Measurements from ENCODE around the gene GRID2. TPM values are rescaled to one million over a fixed set of nuclear protein-coding genes. Genes with fewer than 3 reads are reported as not detected.

The GRID2 gene
- total RNA-seq, 3 donors from 2014 or later, result 0.44 TPM; not detected in 2

DNA sequence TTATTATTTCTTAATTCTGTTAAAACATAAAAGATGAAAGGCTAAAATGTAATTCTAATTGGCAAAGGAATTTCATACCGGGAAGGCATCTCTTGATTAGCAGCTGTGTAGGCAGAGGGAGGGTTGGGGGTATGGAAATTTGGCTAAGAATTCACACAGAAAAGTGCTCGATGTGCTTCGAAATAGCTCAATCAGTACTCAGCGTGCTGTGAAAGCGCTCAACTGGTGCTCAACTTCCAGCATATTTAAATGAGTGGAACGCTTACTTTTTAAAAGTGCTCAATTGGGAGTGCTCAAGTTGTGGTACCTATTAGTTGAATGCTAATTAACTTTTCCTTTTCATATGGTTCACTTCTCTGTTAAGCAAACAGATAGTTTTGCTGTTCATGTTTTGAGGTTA lies 828.9 kb downstream of the GRID2 start:
- H3K36me3 ChIP-seq (ENCODE audit: low read depth), result no peaks in the 10 kb centered on the region
- no peaks in the 10 kb centered on the region for H3K9me3 ChIP-seq
- intact Hi-C loops (cut with DNase I, micrococcal nuclease), result no loop called here
- no peaks in the 10 kb centered on the region for H3K4me1 ChIP-seq (ENCODE audit: low read depth)
- TF ChIP-seq, protein P1, sequence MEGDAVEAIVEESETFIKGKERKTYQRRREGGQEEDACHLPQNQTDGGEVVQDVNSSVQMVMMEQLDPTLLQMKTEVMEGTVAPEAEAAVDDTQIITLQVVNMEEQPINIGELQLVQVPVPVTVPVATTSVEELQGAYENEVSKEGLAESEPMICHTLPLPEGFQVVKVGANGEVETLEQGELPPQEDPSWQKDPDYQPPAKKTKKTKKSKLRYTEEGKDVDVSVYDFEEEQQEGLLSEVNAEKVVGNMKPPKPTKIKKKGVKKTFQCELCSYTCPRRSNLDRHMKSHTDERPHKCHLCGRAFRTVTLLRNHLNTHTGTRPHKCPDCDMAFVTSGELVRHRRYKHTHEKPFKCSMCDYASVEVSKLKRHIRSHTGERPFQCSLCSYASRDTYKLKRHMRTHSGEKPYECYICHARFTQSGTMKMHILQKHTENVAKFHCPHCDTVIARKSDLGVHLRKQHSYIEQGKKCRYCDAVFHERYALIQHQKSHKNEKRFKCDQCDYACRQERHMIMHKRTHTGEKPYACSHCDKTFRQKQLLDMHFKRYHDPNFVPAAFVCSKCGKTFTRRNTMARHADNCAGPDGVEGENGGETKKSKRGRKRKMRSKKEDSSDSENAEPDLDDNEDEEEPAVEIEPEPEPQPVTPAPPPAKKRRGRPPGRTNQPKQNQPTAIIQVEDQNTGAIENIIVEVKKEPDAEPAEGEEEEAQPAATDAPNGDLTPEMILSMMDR (IDR thresholded peaks at IDR 0.05), result no peak
- ATAC-seq (no peak), DNase-seq (no peak)
- H3K4me3 ChIP-seq, result no peak overlapping the region

DNA sequence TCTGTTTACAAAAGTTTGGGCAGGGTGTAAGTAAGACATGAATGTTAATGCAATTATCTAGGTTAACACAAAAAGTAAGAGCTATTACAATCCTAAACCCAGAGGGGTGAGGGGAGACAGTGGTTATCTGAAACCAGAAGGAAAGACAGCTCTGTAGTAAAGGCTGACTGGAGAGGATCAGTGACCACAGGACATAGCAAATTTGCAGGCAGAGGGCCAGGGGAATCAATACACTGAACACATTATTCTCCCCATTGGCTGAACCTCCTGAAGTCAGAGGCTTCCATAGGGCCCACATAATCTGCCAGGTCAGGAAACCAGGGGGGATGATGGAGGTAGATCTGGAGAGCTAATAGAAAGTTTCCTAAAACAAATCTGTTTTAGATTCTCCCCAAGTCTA lies 835.4 kb downstream of the GRID2 start:
- intact Hi-C loops (cut with DNase I, micrococcal nuclease), result no loop called here
- Histone ChIP-seq H3K9me3 (no peaks in the 10 kb centered on the region), H3K4me3 (no peak overlapping the region), H3K36me3 (ENCODE audit: low read depth) (no peaks in the 10 kb centered on the region), H3K4me1 (ENCODE audit: low read depth) (no peaks in the 10 kb centered on the region)
- DNase-seq (no peak), ATAC-seq (no peak)
- TF ChIP-seq, protein P1 (IDR thresholded peaks at IDR 0.05), result no peak

DNA sequence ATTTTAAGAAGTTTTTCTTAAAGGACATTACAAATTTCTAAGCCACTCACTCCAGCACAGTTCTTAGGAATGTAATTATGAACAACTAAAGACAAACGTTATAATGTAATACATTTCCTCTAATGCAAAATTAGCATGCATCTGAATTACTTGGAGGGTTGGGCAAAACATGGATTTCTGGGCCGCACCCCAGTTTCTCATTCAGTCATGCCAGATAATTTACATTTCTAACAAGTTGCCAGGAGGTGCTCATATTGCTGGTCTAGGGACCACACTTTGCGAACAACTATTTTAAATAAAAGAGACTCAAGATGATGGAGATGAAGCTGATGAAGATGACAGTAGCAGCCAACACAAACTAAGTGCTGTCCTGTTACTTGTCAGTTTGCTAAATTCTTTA lies 840.1 kb downstream of the GRID2 start:
- intact Hi-C loops (cut with DNase I, micrococcal nuclease), result no loop called here

DNA sequence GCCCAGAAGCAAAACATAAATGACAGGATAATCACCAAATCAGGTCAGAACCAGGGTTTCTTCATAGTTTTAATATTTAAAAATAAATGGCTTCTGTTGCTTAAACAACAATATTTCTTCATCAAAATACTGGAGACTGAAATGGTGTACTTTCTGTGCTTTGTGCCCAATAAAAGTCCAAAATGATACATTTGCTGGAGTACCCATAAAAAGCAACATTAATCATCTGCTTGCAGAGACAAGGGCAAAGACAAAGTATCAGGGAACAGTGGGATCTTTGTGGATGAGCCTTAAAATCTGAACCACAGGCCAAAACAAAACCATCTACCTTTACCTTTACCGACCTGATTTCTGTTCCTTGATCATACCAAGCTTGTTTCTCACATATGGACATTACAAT lies 840.9 kb downstream of the GRID2 start:
- TF ChIP-seq, protein P1 (IDR thresholded peaks at IDR 0.05), result no peak
- intact Hi-C loops (cut with DNase I, micrococcal nuclease), result no loop called here
- Histone ChIP-seq H3K4me1 (ENCODE audit: low read depth) (no peaks in the 10 kb centered on the region), H3K36me3 (ENCODE audit: low read depth) (no peaks in the 10 kb centered on the region), H3K4me3 (no peak overlapping the region), H3K9me3 (no peaks in the 10 kb centered on the region)
- ATAC-seq (no peak), DNase-seq (no peak)

More for the DNA sequence above, 840.1 kb downstream of the GRID2 start:
- ATAC-seq, result no peak
- Histone ChIP-seq H3K4me1 (ENCODE audit: low read depth) (no peaks in the 10 kb centered on the region), H3K9me3 (no peaks in the 10 kb centered on the region), H3K4me3 (no peak overlapping the region), H3K36me3 (ENCODE audit: low read depth) (no peaks in the 10 kb centered on the region)
- TF ChIP-seq, protein P1 (IDR thresholded peaks at IDR 0.05), result no peak
- DNase-seq, result no peak

DNA sequence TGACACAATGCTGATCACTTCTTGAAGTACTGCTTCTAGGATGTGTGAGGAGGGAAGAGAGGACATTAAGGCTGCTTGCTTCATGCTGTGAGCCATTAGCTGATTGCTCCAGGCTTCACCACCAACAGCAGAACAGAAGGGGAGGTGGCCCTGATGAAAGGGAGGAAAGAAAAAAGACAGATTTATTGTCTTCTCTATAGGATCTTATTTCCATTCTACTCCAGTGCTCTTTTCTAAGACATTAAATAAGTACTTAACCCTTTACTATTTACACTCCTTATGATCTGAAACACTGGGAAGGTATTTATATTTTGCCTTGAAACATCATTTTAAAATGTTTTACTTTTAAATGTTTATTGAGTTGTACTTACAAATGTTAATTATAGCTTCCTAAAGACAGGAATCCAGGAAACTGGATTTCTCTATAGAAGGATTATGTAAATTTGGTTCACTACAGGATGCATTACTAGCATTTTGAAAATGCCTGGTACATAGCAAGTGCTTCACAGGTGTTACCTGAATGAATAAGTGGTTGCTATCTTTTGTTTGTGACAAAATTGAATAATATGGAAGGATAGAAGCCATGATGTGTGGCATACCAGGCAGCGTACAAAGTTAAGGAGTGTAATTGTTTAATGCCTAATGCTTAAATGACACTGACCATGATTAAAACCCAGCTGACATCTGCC lies 843.9 kb downstream of the GRID2 start:
- TF ChIP-seq, protein P1 (IDR thresholded peaks at IDR 0.05), result no peak
- no peak for ATAC-seq
- DNase-seq, result no peak
- intact Hi-C loops (cut with DNase I, micrococcal nuclease), result no loop called here
- H3K4me3 ChIP-seq, result no peak overlapping the region
- H3K4me1 ChIP-seq (ENCODE audit: low read depth), result no peaks in the 10 kb centered on the region
- no peaks in the 10 kb centered on the region for H3K9me3 ChIP-seq
- H3K36me3 ChIP-seq (ENCODE audit: low read depth), result no peaks in the 10 kb centered on the region

DNA sequence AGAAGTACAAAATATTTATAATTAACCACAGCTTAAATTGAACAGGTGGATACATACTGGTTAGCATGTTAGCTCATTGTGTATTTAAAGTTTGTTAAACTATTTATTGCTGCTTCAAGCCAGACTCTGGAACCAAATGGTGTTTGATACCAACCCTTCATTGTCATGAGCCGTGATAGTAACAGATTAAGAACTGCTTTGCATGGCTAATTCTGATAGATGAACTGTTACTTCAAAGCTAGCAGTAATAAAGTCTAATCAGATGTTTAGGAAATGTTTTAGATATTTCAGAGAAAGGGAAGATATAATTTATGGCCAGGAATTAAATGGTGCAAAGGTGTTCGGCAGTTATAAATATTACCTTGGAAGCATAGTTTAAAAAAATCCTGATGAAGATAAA lies 848.7 kb downstream of the GRID2 start:
- no peaks in the 10 kb centered on the region for H3K36me3 ChIP-seq (ENCODE audit: low read depth)
- intact Hi-C loops (cut with DNase I, micrococcal nuclease), result no loop called here
- no peaks in the 10 kb centered on the region for H3K9me3 ChIP-seq
- no peaks in the 10 kb centered on the region for H3K4me1 ChIP-seq (ENCODE audit: low read depth)
- no peak for DNase-seq
- no peak overlapping the region for H3K4me3 ChIP-seq
- TF ChIP-seq, protein P1 (IDR thresholded peaks at IDR 0.05), result no peak
- no peak for ATAC-seq

All from mucosa of descending colon (tissue), 3 donors.